Stimulated activated CD4-positive, alpha-beta T cell treated with anti-CD3 and anti-CD28 coated beads, Interleukin-4, amount 100 ng/mL, for 1 hour (primary cell): ENCODE measurements around the gene EXD3.
"Not testable (repeated sequence)": the region's sequence is repeated elsewhere in the genome, so short reads cannot be mapped to it uniquely, and the experiment has no call there.

Experiments
- DNase-seq: peaks from one replicate; pipeline ENCODE4 v3.0.0-alpha.2; 2020

Gene EXD3

DNA sequence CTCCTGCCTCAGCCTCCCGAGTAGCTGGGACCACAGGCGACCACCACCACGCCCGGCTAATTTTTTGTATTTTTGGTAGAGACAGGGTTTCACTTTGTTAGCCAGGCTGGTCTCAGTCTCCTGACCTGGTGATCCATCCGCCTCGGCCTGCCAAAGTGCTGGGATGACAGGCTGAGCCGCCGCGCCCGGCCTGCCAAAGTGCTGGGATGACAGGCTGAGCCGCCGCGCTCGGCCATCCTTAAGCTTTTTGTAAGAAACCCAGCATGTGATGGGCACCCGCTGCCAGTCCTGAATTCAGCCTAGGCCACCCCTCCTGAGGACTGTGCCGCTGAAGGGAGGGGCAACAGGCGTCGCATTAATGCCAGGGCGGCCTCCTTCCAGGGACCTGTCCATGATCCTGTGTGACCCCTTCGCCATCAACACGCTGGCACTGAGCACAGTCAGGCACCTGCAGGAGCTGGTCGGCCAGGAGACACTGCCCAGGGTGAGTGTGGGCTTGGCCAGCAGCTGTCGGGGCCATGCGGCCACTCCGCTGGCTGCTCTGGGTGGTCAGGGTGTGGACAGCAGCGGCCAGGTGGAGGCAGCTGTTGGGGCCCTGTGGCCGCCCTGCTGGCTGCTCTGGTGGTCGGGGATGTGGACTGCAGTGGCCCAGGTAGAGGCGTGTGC is 157.3 kb downstream of the EXD3 start:
- DNase-seq: no peak

DNA sequence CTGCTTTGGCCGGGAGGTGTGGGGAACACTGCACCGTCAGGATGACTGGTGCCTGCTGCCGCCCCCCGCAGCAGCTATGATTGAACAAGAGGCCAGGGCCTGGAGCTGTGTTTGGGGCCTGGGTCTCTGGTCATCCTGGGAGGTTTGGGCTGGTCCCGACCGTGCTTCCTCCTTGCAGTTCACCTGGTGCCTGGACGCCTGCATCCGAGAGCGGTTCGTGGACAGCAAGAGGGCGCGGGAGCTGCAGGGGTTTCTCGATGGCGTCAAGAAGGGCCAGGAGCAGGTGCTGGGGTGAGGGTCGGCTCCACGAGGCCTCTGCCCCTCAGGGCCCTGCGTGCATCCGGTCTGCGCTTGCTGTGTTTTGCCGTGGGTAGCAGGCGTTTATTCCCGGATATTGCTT is 158.9 kb downstream of the EXD3 start:
- no peak for DNase-seq

DNA sequence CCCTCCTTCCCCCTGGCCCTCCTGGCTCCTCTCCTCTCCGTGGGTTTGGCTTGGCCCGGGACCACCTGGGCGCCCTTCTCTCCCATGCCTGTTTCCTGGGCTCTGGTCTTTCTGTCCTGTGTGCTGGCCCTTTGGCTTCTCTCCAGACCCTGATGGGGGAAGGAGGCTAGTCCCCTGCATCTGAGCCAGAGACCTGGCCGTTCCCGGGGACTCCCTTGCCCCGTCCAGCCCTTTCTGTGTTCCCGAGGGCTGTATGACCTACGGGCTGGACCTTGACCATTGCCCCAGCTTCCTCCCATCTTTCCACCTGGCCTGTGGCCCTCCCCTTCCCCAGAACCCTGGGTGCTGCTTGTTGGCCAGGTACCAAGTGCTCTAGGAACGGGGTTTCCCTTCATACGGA is 159.5 kb downstream of the EXD3 start:
- no peak for DNase-seq

DNA sequence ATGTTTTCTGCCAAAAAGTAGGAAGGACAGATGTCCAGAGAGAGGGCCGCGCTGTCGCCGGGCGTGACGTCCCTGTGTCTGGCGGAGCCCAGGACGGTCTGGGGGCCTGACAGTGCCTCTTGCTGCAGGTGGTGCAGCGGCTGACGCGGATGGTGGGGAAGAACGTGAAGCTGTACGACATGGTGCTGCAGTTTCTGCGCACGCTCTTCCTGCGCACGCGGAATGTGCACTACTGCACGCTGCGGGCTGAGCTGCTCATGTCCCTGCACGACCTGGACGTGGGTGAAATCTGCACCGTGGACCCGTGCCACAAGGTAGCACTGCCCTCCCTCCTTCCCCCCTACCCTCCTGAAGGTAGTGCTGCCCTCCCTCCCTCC is 160.1 kb downstream of the EXD3 start:
- DNase-seq: no peak

DNA sequence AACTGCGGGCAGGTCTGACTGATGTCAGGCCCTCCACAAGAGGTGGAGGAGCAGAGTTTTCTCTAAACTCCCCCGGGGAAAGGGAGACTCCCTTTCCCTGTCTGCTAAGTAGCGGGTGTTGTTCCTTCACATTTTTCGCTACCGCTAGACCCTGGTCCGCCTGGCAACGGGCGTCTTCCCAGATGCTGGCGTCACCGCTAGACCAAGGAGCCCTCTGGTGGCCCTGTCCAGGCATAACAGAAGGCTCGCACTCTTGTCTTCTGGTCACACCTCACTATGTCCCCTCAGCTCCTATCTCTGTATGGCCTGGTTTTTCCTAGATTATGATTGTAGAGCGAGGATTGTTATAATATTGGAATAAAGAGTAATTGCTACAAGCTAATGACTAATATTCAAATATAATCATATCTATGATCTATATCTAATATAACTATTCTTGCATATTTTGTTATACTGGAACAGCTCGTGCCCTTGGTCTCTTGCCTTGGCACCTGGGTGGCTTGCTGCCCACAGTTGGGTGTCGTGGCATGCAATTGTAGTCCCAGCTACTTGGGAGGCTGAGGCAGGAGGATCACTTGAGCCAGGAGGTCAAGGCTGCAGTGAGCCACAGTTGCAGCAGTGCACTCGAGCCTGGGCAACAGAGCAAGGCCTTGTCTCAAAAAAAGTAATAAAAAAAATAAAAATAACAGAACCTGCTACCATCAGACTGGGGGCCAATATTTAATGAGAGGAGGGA is 160.6 kb downstream of the EXD3 start:
- not testable (repeated sequence) for DNase-seq
